ENCODE measurements around the gene PRDM5. TPM values are rescaled to one million over a fixed set of nuclear protein-coding genes. Genes with fewer than 3 reads are reported as not detected.

PRDM5 gene
- total and polyA plus RNA-seq, 7 donors: 0.56 to 3.4 (median 2.2) TPM

- TF ChIP-seq CTCF (IDR thresholded peaks at IDR 0.05): no peak
- H3K4me3 ChIP-seq: no peak overlapping the region
- intact Hi-C loops (cut with DNase I): no loop called here
- no peaks in the 10 kb centered on the region for H3K27me3 ChIP-seq (ENCODE audit: insufficient read depth in 3 of 3, low read length in 2 of 3)
- no peak for ATAC-seq
- H3K4me1 ChIP-seq: no peaks in the 10 kb centered on the region
- H3K27ac ChIP-seq: no peak overlapping the region
- no peaks in the 10 kb centered on the region for H3K9me3 ChIP-seq
- no peak for DNase-seq
- H3K36me3 ChIP-seq (ENCODE audit: insufficient read depth in 1 of 2, low read depth in 1 of 2): no peaks in the 10 kb centered on the region
- 80 to 88% (median 86%) methylated on average over 2 of the region's 2 CpGs for WGBS, 3 donors
Measured at GRCh38 chr4:120862432-120862831, 60.1 kb downstream of the PRDM5 start.

GRCh38 chr4:120861852-120862251 is 60.7 kb downstream of the PRDM5 start:
- H3K27ac ChIP-seq: no peak overlapping the region
- TF ChIP-seq CTCF (IDR thresholded peaks at IDR 0.05): no peak
- no peaks in the 10 kb centered on the region for H3K9me3 ChIP-seq
- no peaks in the 10 kb centered on the region for H3K4me1 ChIP-seq
- ATAC-seq: no peak
- intact Hi-C loops (cut with DNase I): no loop called here
- H3K4me3 ChIP-seq: no peak overlapping the region
- no peak for DNase-seq
- no peaks in the 10 kb centered on the region for H3K36me3 ChIP-seq (ENCODE audit: insufficient read depth in 1 of 2, low read depth in 1 of 2)
- no peaks in the 10 kb centered on the region for H3K27me3 ChIP-seq (ENCODE audit: insufficient read depth in 3 of 3, low read length in 2 of 3)

GRCh38 chr4:120858776-120859175 is 63.8 kb downstream of the PRDM5 start:
- no peak for ATAC-seq
- TF ChIP-seq CTCF (IDR thresholded peaks at IDR 0.05): no peak
- no peak for DNase-seq
- Histone ChIP-seq H3K4me3 (no peak overlapping the region), H3K27ac (no peak overlapping the region), H3K9me3 (no peaks in the 10 kb centered on the region), H3K4me1 (no peaks in the 10 kb centered on the region), H3K27me3 (ENCODE audit: insufficient read depth in 3 of 3, low read length in 2 of 3) (no peaks in the 10 kb centered on the region), H3K36me3 (ENCODE audit: insufficient read depth in 1 of 2, low read depth in 1 of 2) (no peaks in the 10 kb centered on the region)
- intact Hi-C loops (cut with DNase I): no loop called here
- 50 to 66% (median 65%) methylated on average over 3 of the region's 3 CpGs for WGBS, 3 donors

GRCh38 chr4:120857312-120857711 is 65.2 kb downstream of the PRDM5 start:
- Histone ChIP-seq H3K27me3 (ENCODE audit: insufficient read depth in 3 of 3, low read length in 2 of 3) (no peaks in the 10 kb centered on the region), H3K4me1 (no peaks in the 10 kb centered on the region), H3K9me3 (no peaks in the 10 kb centered on the region), H3K4me3 (no peak overlapping the region), H3K27ac (no peak overlapping the region), H3K36me3 (ENCODE audit: insufficient read depth in 1 of 2, low read depth in 1 of 2) (no peaks in the 10 kb centered on the region)
- DNase-seq (no peak), ATAC-seq (no peak)
- no peak for TF ChIP-seq CTCF (IDR thresholded peaks at IDR 0.05)
- intact Hi-C loops (cut with DNase I): no loop called here
- 58 to 72% (median 64%) methylated on average over 3 of the region's 3 CpGs for WGBS, 3 donors

GRCh38 chr4:120856294-120856693 is 66.2 kb downstream of the PRDM5 start:
- Histone ChIP-seq H3K36me3 (ENCODE audit: insufficient read depth in 1 of 2, low read depth in 1 of 2) (no peaks in the 10 kb centered on the region), H3K4me3 (no peak overlapping the region), H3K27me3 (ENCODE audit: insufficient read depth in 3 of 3, low read length in 2 of 3) (no peaks in the 10 kb centered on the region), H3K9me3 (no peaks in the 10 kb centered on the region), H3K27ac (no peak overlapping the region), H3K4me1 (no peaks in the 10 kb centered on the region)
- DNase-seq (no peak), ATAC-seq (no peak)
- intact Hi-C loops (cut with DNase I): no loop called here
- no peak for TF ChIP-seq CTCF (IDR thresholded peaks at IDR 0.05)
- WGBS, 3 donors: 65 to 76% (median 70%) methylated on average over 2 of the region's 2 CpGs
